Natural killer cell (primary cell): ENCODE results near the gene PSAT1. TPM values are rescaled to one million over a fixed set of nuclear protein-coding genes. Genes with fewer than 3 reads are reported as not detected.

Source experiments
- ATAC-seq, 3 donors: fragments of 150-1000 bp in 2 of 3; fragments of 200-7000 bp in 1 of 3; cut with Tn5 transposase; 1 replicate in 1 of 3; 2 replicates in 2 of 3; pipeline ENCODE4 v1.10.0; 2021; ENCODE audit warnings: mild to moderate bottlenecking in 2 of 3, moderate library complexity in 2 of 3
- DNase-seq, 2 donors: peaks; one replicate each; pipeline versions ENCODE4 v3.0.0 to v3.0.0-alpha.2; 2013 to 2021; ENCODE audit warnings: mixed read lengths in 1 of 2
- H3K27ac ChIP-seq: one replicate; pipeline ENCODE4 v1.5.1; 2013; ENCODE audit warnings: mild to moderate bottlenecking, low read length
- H3K27me3 ChIP-seq: one replicate; pipeline ENCODE4 v1.6.1; 2013; ENCODE audit warnings: low read length; ENCODE audit not compliant: control insufficient read depth, insufficient read depth
- H3K36me3 ChIP-seq: one replicate; pipeline ENCODE4 v1.6.1; 2013; ENCODE audit warnings: low read length; ENCODE audit not compliant: control insufficient read depth, insufficient read depth
- H3K4me1 ChIP-seq: one replicate; pipeline ENCODE4 v1.6.1; 2013; ENCODE audit warnings: low read length; ENCODE audit not compliant: control insufficient read depth, insufficient read depth
- H3K4me3 ChIP-seq: one replicate; pipeline ENCODE4 v1.5.1; 2013; ENCODE audit warnings: low read length
- H3K9me3 ChIP-seq: one replicate; pipeline ENCODE4 v1.6.1; 2013; ENCODE audit warnings: low read length; ENCODE audit not compliant: control insufficient read depth, insufficient read depth
- H3K27ac Mint-ChIP-seq, 2 donors: one replicate each; pipeline ENCODE4 v1.8.0; 2022; ENCODE audit warnings: mild to moderate bottlenecking in 2 of 2, mixed read lengths in 2 of 2, moderate library complexity in 1 of 2
- H3K27me3 Mint-ChIP-seq, 2 donors: one replicate each; pipeline ENCODE4 v1.8.0; 2022; ENCODE audit warnings: low read depth in 2 of 2, mixed read lengths in 2 of 2
- H3K36me3 Mint-ChIP-seq: one replicate; pipeline ENCODE4 v1.8.0; 2022; ENCODE audit warnings: mixed read lengths
- H3K4me1 Mint-ChIP-seq, 2 donors: one replicate each; pipeline ENCODE4 v1.8.0; 2022; ENCODE audit warnings: mixed read lengths in 2 of 2
- H3K4me3 Mint-ChIP-seq: one replicate; pipeline ENCODE4 v1.8.0; 2022; ENCODE audit warnings: mild to moderate bottlenecking, moderate library complexity, mixed read lengths
- H3K9me3 Mint-ChIP-seq, 2 donors: one replicate each; pipeline ENCODE4 v1.8.0; 2022; ENCODE audit warnings: mixed read lengths in 2 of 2
- WGBS: methylation state at CpG from one replicate; pipeline ENCODE4 v1.1.7; 2013; ENCODE audit warnings: missing lambda C conversion rate; ENCODE audit not compliant: insufficient coverage; 5-methylcytosine and 5-hydroxymethylcytosine counted together
- intact Hi-C: fragments of 100-400 bp; cut with micrococcal nuclease; formaldehyde crosslinking; loops from one replicate; pipeline ENCODE4 v1.14.2; 2022
- total RNA-seq, 4 donors: library from RNA; stranded (reverse); fragments of 120-200 nt in 1 of 4; gene quantifications; one replicate each; pipeline versions ENCODE4 v1.2.3 to v1.2.4, GENCODE V29; 2013 to 2022
- TF ChIP-seq, protein P1 (sequence below): fragments of 200-600 bp; IDR thresholded peaks from one replicate; pipeline ENCODE4 v1.8.0; 2022; ENCODE audit warnings: antibody characterized with exemption

Gene PSAT1
- total RNA-seq, 3 donors from 2014 or later (not counting 1 experiment from before 2014, with no cell fraction given) = 1.1 to 3.3 (median 2.3) TPM

DNA sequence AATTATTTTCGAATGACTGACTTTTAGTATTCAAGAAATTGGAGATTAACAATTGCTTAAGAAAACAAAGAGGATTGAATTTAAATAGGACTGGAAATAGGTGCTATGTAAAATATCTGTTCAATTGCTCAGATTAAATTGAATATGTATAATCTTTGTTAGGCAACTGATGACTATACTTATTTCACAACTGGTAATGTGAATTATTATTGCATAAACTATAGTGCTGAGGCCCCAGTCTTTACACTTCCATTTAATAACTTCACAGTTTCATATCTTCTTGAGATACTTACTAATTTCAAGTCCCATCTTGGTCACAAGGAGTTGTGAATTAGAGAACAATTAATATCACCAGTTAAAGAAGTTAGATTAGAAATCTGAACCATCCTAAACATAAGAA is 44.3 kb upstream of the PSAT1 start:
- Mint-ChIP-seq H3K4me1 (peaks cover 26 to 42% of the 10 kb centered on the region in 2 donors), H3K27ac (peak overlapping the region; percentile 70 to 78), H3K9me3 (no peaks in the 10 kb centered on the region), H3K4me3 (no peak overlapping the region), H3K36me3 (peaks cover 36% of the 10 kb centered on the region), H3K27me3 (no peaks in the 10 kb centered on the region)
- H3K4me3 ChIP-seq = no peak overlapping the region
- no peaks in the 10 kb centered on the region for H3K9me3 ChIP-seq
- no peaks in the 10 kb centered on the region for H3K27me3 ChIP-seq
- TF ChIP-seq, protein P1, sequence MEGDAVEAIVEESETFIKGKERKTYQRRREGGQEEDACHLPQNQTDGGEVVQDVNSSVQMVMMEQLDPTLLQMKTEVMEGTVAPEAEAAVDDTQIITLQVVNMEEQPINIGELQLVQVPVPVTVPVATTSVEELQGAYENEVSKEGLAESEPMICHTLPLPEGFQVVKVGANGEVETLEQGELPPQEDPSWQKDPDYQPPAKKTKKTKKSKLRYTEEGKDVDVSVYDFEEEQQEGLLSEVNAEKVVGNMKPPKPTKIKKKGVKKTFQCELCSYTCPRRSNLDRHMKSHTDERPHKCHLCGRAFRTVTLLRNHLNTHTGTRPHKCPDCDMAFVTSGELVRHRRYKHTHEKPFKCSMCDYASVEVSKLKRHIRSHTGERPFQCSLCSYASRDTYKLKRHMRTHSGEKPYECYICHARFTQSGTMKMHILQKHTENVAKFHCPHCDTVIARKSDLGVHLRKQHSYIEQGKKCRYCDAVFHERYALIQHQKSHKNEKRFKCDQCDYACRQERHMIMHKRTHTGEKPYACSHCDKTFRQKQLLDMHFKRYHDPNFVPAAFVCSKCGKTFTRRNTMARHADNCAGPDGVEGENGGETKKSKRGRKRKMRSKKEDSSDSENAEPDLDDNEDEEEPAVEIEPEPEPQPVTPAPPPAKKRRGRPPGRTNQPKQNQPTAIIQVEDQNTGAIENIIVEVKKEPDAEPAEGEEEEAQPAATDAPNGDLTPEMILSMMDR = no peak
- intact Hi-C loops = no loop called here
- no peak overlapping the region for H3K27ac ChIP-seq
- H3K4me1 ChIP-seq = no peaks in the 10 kb centered on the region
- H3K36me3 ChIP-seq = peaks cover 74% of the 10 kb centered on the region
- WGBS = no CpG with 5 or more reads among the region's 1 CpG
- DNase-seq (no peak), ATAC-seq (peak in 1 of 3 donors; percentile 32)

DNA sequence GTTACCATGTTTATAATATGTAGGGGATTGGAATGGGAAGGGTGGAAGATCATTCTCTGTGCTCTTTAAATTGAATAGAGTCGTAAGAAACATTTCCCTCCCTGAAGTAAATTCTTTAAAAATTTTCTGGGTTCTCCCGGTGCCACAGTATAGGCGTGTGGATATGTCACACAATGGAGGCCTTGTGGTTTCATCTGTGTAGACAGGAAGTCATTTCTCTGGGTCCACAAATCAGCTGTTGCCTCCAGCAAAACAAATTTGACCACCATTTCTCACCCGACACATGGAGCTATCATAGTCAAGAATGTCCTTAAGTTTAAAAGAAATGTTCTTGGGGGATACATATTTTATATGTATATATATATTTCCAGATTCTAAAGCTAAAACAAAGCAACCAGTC is 43.6 kb upstream of the PSAT1 start:
- no peak overlapping the region for H3K27ac ChIP-seq
- no peaks in the 10 kb centered on the region for H3K9me3 ChIP-seq
- TF ChIP-seq, protein P1 = no peak
- Mint-ChIP-seq H3K9me3 (no peaks in the 10 kb centered on the region), H3K36me3 (peaks cover 35% of the 10 kb centered on the region), H3K4me3 (no peak overlapping the region), H3K4me1 (peaks cover 19 to 38% of the 10 kb centered on the region in 2 donors), H3K27me3 (no peaks in the 10 kb centered on the region), H3K27ac (peak overlapping the region; percentile 70 to 78)
- peaks cover 76% of the 10 kb centered on the region for H3K36me3 ChIP-seq
- WGBS = 50% methylated on average over 3 of the region's 4 CpGs
- H3K4me3 ChIP-seq = no peak overlapping the region
- intact Hi-C loops = no loop called here
- H3K4me1 ChIP-seq = no peaks in the 10 kb centered on the region
- DNase-seq (no peak), ATAC-seq (peak; percentile 43 to 84 (median 80))
- H3K27me3 ChIP-seq = no peaks in the 10 kb centered on the region

DNA sequence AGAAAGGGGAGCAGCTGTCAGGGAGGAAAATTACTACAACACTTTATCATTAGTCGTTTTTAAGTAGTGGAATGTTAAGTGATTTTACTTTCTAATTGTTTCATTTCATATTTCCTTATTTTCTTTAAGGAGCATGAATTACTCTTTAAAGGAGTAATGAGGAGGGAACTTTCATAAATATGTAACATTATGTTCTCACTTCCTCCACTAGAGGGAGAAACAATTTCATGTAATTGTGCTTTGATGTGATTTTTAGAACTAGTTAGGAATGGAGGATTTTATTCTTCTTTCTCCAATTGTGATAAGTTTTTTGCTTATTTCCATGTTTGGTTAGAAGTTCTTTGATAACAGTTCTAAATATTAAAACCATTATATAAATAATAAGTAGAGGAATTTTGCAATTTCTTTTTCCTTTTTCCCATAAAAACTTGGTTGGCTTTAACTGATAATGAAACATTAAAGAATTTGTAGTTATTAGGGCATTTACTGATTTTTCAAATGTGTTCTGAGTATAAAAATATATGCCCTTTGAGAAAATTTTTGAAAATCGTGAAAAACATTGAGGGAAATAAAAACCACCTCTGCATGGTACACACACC is 35.4 kb upstream of the PSAT1 start:
- Histone ChIP-seq H3K4me1 (no peaks in the 10 kb centered on the region), H3K36me3 (peaks cover 67% of the 10 kb centered on the region), H3K27me3 (no peaks in the 10 kb centered on the region), H3K27ac (no peak overlapping the region), H3K9me3 (no peaks in the 10 kb centered on the region), H3K4me3 (no peak overlapping the region)
- TF ChIP-seq, protein P1 = peak; percentile 79
- WGBS = no CpG with 5 or more reads among the region's 2 CpGs
- ATAC-seq (peak in 2 of 3 donors; percentile 53 to 62), DNase-seq (peak in 1 of 2 donors; percentile 55)
- Mint-ChIP-seq H3K36me3 (peaks cover 22% of the 10 kb centered on the region), H3K4me3 (no peak overlapping the region), H3K27me3 (no peaks in the 10 kb centered on the region), H3K27ac (peak overlapping the region in 1 of 2 donors; percentile 56), H3K9me3 (no peaks in the 10 kb centered on the region), H3K4me1 (peaks cover 5 to 16% of the 10 kb centered on the region in 2 donors)
- intact Hi-C loops = loop anchor here (2.0 kb wide), 1 partner anchor 107 kb away; no protein-coding TSS in a partner anchor

DNA sequence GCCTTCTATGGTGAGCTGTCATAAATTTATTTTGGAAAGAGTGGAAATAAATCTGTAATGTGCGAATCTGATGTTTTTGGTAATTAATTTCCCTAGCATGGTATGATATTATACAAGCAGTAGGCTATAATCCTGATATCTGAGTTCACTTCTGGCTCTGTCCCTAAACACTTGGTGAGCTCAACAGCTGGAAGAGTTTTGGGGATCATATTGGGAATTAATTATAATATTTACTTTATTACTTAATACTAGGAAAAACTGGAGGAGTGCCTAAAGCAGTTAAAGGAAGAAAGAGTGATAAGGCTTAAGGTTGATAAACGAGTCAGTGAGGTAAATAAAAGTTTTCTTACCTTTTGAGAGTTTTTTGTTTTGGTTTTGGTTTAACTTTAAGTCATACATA is 34.3 kb upstream of the PSAT1 start:
- Histone ChIP-seq H3K27me3 (no peaks in the 10 kb centered on the region), H3K9me3 (no peaks in the 10 kb centered on the region), H3K36me3 (peaks cover 67% of the 10 kb centered on the region), H3K4me3 (no peak overlapping the region), H3K4me1 (no peaks in the 10 kb centered on the region), H3K27ac (no peak overlapping the region)
- no peak overlapping the region for H3K4me3 Mint-ChIP-seq
- H3K4me1 Mint-ChIP-seq = peaks cover 0 to 5% of the 10 kb centered on the region in 2 donors
- ATAC-seq (no peak), DNase-seq (no peak)
- TF ChIP-seq, protein P1 = no peak
- 100% methylated on average over 1 of the region's 2 CpGs for WGBS
- H3K9me3 Mint-ChIP-seq = no peaks in the 10 kb centered on the region
- H3K27me3 Mint-ChIP-seq = no peaks in the 10 kb centered on the region
- intact Hi-C loops = no loop called here
- H3K36me3 Mint-ChIP-seq = peaks cover 15% of the 10 kb centered on the region
- no peak overlapping the region for H3K27ac Mint-ChIP-seq
